Colonic mucosa (tissue), 4 donors: Measurements from ENCODE around the gene PCTP. TPM values are rescaled to one million over a fixed set of nuclear protein-coding genes. Genes with fewer than 3 reads are reported as not detected.

Source experiments
- DNase-seq: peaks from one replicate; pipeline ENCODE4 v3.0.0-alpha.2; 2020
- H3K27ac ChIP-seq: fragments of 200-600 bp; one replicate; pipeline ENCODE4 v1.8.0; 2021
- H3K27me3 ChIP-seq: fragments of 200-600 bp; one replicate; pipeline ENCODE4 v1.8.0; 2021
- H3K36me3 ChIP-seq: fragments of 200-600 bp; one replicate; pipeline ENCODE4 v1.8.0; 2021
- H3K4me1 ChIP-seq: fragments of 200-600 bp; one replicate; pipeline ENCODE4 v1.8.0; 2021; ENCODE audit warnings: mild to moderate bottlenecking
- H3K4me3 ChIP-seq: fragments of 200-600 bp; one replicate; pipeline ENCODE4 v1.8.0; 2021
- H3K9ac ChIP-seq, 2 donors: one replicate each; pipeline ENCODE4 v1.7.0; 2013; ENCODE audit warnings: control low read depth in 2 of 2, low read depth in 2 of 2, low read length in 2 of 2
- H3K9me3 ChIP-seq: fragments of 200-600 bp; one replicate; pipeline ENCODE4 v1.8.0; 2021
- CTCF ChIP-seq: fragments of 200-600 bp; IDR thresholded peaks from one replicate; pipeline ENCODE4 v1.8.0; 2022; ENCODE audit warnings: antibody characterized with exemption, mild to moderate bottlenecking
- intact Hi-C: fragments of 100-400 bp; cut with DNase I; formaldehyde crosslinking; loops from one replicate; pipeline ENCODE4 v1.14.1; 2022
- total RNA-seq, 2 donors: library from RNA; stranded (reverse); fragmentation: NEBNext Ultra II Directional in 1 of 2; extraction: Animal tissue kit (Norgen Biotek cat#: 25700) in 1 of 2; gene quantifications; one replicate each; pipeline ENCODE4 v1.2.1, GENCODE V29; 2021
- donor health status: healthy.
- donor health status: DM: no; HTN: no; CAD: no.
- donor health status: DM: no; HTN: no; CAD: no.

Gene PCTP
- total RNA-seq, 2 donors from 2014 or later: 29.0 to 35.5 TPM

- Histone ChIP-seq H3K4me3 (no peak overlapping the region), H3K27ac (no peak overlapping the region), H3K9ac (no peak overlapping the region), H3K4me1 (no peaks in the 10 kb centered on the region), H3K9me3 (no peaks in the 10 kb centered on the region), H3K27me3 (no peaks in the 10 kb centered on the region), H3K36me3 (no peaks in the 10 kb centered on the region)
- no peak for TF ChIP-seq CTCF
- intact Hi-C loops: no loop called here
- no peak for DNase-seq
These were observed 63.5 kb downstream of the PCTP start for GRCh38 chr17:55814377-55814776.

- intact Hi-C loops: no loop called here
- H3K4me3 ChIP-seq: no peak overlapping the region
- H3K9me3 ChIP-seq: no peaks in the 10 kb centered on the region
- no peaks in the 10 kb centered on the region for H3K4me1 ChIP-seq
- no peak for TF ChIP-seq CTCF
- no peak overlapping the region for H3K9ac ChIP-seq
- no peak overlapping the region for H3K27ac ChIP-seq
- DNase-seq: no peak
- no peaks in the 10 kb centered on the region for H3K27me3 ChIP-seq
- H3K36me3 ChIP-seq: no peaks in the 10 kb centered on the region
These were observed 65.9 kb downstream of the PCTP start for GRCh38 chr17:55816532-55817396.

- intact Hi-C loops: no loop called here
- no peak for DNase-seq
- Histone ChIP-seq H3K27ac (no peak overlapping the region), H3K4me1 (no peaks in the 10 kb centered on the region), H3K9me3 (no peaks in the 10 kb centered on the region), H3K9ac (no peak overlapping the region), H3K4me3 (no peak overlapping the region), H3K27me3 (no peaks in the 10 kb centered on the region), H3K36me3 (no peaks in the 10 kb centered on the region)
- TF ChIP-seq CTCF: no peak
These were observed 66.5 kb downstream of the PCTP start for GRCh38 chr17:55817397-55817709.

- DNase-seq: no peak
- Histone ChIP-seq H3K9me3 (no peaks in the 10 kb centered on the region), H3K27ac (no peak overlapping the region), H3K4me3 (no peak overlapping the region), H3K27me3 (no peaks in the 10 kb centered on the region), H3K4me1 (no peaks in the 10 kb centered on the region), H3K9ac (no peak overlapping the region), H3K36me3 (no peaks in the 10 kb centered on the region)
- TF ChIP-seq CTCF: no peak
- intact Hi-C loops: no loop called here
These were observed 67.2 kb downstream of the PCTP start for GRCh38 chr17:55818026-55818425.

- no peak overlapping the region for H3K27ac ChIP-seq
- H3K9ac ChIP-seq: no peak overlapping the region
- H3K27me3 ChIP-seq: no peaks in the 10 kb centered on the region
- H3K4me3 ChIP-seq: no peak overlapping the region
- intact Hi-C loops: no loop called here
- no peak for TF ChIP-seq CTCF
- DNase-seq: no peak
- H3K4me1 ChIP-seq: no peaks in the 10 kb centered on the region
- H3K36me3 ChIP-seq: no peaks in the 10 kb centered on the region
- H3K9me3 ChIP-seq: no peaks in the 10 kb centered on the region
These were observed 67.9 kb downstream of the PCTP start for GRCh38 chr17:55818451-55819375.
